MM.1S (cell line): ENCODE measurements around the gene NFATC2.

Experiments
- DNase-seq: peaks from one replicate; pipeline ENCODE4 v3.0.0-alpha.2; 2015
- H2AFZ ChIP-seq: fragments of 300-600 bp; sonication (generic); 2 replicates; pipeline ENCODE4 v1.6.0; 2016; ENCODE audit warnings: antibody characterized with exemption, low read length
- H3F3A ChIP-seq: fragments of 300-600 bp; sonication (generic); 2 replicates; pipeline ENCODE4 v1.6.1; 2016; ENCODE audit warnings: mild to moderate bottlenecking, antibody characterized with exemption, low read length, moderate library complexity, mixed read lengths; ENCODE audit not compliant: insufficient read depth
- H3K27ac ChIP-seq: fragments of 300-600 bp; sonication (generic); 2 replicates; pipeline ENCODE4 v1.5.1; 2016; ENCODE audit warnings: mild to moderate bottlenecking, low read length
- H3K27me3 ChIP-seq: fragments of 300-600 bp; sonication (generic); replicated peaks from 2 replicates; pipeline ENCODE4 v1.6.0; 2016; ENCODE audit warnings: low read length; ENCODE audit not compliant: insufficient read depth
- H3K36me3 ChIP-seq: fragments of 300-600 bp; sonication (generic); replicated peaks from 2 replicates; pipeline ENCODE4 v1.6.1; 2016; ENCODE audit warnings: mild to moderate bottlenecking, low read length, mixed read lengths; ENCODE audit not compliant: insufficient read depth
- H3K4me1 ChIP-seq: fragments of 300-600 bp; sonication (generic); 2 replicates; pipeline ENCODE4 v1.6.1; 2016; ENCODE audit warnings: low read length, mixed read lengths
- H3K4me2 ChIP-seq: fragments of 300-600 bp; sonication (generic); 2 replicates; pipeline ENCODE4 v1.6.0; 2016; ENCODE audit warnings: low read depth, low read length
- H3K4me3 ChIP-seq: fragments of 300-600 bp; sonication (generic); 2 replicates; pipeline ENCODE4 v1.5.1; 2016; ENCODE audit warnings: low read length, mixed read lengths
- H3K79me2 ChIP-seq: fragments of 300-600 bp; sonication (generic); 2 replicates; pipeline ENCODE4 v1.6.1; 2016; ENCODE audit warnings: mixed run types, low read length, mixed read lengths
- H3K9ac ChIP-seq: fragments of 300-600 bp; sonication (generic); 2 replicates; pipeline ENCODE4 v1.6.1; 2016; ENCODE audit warnings: low read length, mixed read lengths
- H3K9me2 ChIP-seq: fragments of 300-600 bp; sonication (generic); replicated peaks from 2 replicates; pipeline ENCODE4 v1.6.1; 2016; ENCODE audit warnings: mild to moderate bottlenecking, low read length, mixed read lengths; ENCODE audit not compliant: insufficient read depth
- H3K9me3 ChIP-seq: fragments of 300-600 bp; sonication (generic); replicated peaks from 2 replicates; pipeline ENCODE4 v1.6.1; 2016; ENCODE audit warnings: mild to moderate bottlenecking, low read length, mixed read lengths; ENCODE audit not compliant: insufficient read depth
- H4K20me1 ChIP-seq: fragments of 300-600 bp; sonication (generic); 2 replicates; pipeline ENCODE4 v1.6.1; 2016; ENCODE audit warnings: mild to moderate bottlenecking, low read length, moderate library complexity, mixed read lengths; ENCODE audit not compliant: insufficient read depth
- EZH2 ChIP-seq: fragments of 300-600 bp; sonication (generic); optimal IDR thresholded peaks from 2 replicates; pipeline ENCODE3; 2017; ENCODE audit warnings: low read depth, mild to moderate bottlenecking, antibody characterized with exemption, low read length, mixed read lengths
- EZH2phosphoT487 ChIP-seq: fragments of 300-600 bp; sonication (generic); IDR thresholded peaks from 2 replicates; pipeline ENCODE4 v1.6.1; 2018; ENCODE audit warnings: antibody characterized with exemption, low read length
- TF ChIP-seq, protein P1 (sequence below): fragments of 300-600 bp; sonication (generic); IDR thresholded peaks from 2 replicates; pipeline ENCODE4 v1.5.1; 2016; ENCODE audit warnings: antibody characterized with exemption, low read length, mixed read lengths

NFATC2 gene

DNA sequence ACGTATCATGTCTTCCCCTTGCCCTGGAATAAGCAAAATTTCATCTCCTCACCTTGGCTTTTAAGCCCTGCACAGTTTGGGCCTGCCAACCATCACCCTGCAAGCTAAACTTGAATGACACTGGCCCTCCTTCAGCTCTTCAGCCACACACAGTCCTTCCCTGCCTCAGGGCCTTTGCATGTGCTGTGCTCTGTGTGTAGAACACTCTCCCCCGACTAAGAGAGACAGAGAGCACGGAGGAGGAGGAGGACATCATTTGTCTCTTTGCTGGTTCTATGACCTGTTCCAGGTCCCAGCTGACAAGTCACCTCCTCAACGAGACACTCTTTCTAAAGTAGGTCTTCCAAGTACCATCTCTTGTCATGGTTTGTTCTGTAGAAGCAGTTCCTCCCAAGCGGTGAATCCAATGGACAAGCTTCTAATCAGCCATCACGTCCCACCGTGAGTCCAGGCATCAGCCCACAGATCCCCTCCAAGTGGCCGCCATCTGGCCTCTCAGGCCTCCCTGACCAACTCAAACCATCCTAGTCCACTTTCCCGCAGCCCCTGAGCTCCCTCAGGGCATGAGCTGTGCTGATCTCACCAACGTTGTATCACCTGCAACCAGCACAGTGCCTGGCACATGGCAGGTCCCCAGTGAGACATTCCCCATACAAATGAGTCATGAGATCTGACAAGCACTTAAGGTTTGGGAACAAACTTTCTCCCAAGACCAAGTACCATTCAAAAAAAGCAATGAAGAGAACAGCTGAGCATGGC is 30.5 kb downstream of the NFATC2 start:
- TF ChIP-seq, protein P1, sequence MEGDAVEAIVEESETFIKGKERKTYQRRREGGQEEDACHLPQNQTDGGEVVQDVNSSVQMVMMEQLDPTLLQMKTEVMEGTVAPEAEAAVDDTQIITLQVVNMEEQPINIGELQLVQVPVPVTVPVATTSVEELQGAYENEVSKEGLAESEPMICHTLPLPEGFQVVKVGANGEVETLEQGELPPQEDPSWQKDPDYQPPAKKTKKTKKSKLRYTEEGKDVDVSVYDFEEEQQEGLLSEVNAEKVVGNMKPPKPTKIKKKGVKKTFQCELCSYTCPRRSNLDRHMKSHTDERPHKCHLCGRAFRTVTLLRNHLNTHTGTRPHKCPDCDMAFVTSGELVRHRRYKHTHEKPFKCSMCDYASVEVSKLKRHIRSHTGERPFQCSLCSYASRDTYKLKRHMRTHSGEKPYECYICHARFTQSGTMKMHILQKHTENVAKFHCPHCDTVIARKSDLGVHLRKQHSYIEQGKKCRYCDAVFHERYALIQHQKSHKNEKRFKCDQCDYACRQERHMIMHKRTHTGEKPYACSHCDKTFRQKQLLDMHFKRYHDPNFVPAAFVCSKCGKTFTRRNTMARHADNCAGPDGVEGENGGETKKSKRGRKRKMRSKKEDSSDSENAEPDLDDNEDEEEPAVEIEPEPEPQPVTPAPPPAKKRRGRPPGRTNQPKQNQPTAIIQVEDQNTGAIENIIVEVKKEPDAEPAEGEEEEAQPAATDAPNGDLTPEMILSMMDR, result no peak
- TF ChIP-seq EZH2phosphoT487 (no peak), EZH2 (no peak)
- Histone ChIP-seq H3K4me2 (no peak overlapping the region), H3F3A (no peaks in the 10 kb centered on the region), H3K4me1 (no peaks in the 10 kb centered on the region), H3K36me3 (no peaks in the 10 kb centered on the region; the same call in 1 of the 2 replicates), H3K9ac (no peak overlapping the region), H3K4me3 (no peak overlapping the region), H3K79me2 (peaks cover 37% of the 10 kb centered on the region; the same call in 1 of the 2 replicates), H3K9me2 (no peaks in the 10 kb centered on the region), H3K27ac (no peak overlapping the region), H2AFZ (no peak overlapping the region), H3K27me3 (no peaks in the 10 kb centered on the region), H4K20me1 (no peaks in the 10 kb centered on the region), H3K9me3 (no peaks in the 10 kb centered on the region)
- DNase-seq, result no peak

DNA sequence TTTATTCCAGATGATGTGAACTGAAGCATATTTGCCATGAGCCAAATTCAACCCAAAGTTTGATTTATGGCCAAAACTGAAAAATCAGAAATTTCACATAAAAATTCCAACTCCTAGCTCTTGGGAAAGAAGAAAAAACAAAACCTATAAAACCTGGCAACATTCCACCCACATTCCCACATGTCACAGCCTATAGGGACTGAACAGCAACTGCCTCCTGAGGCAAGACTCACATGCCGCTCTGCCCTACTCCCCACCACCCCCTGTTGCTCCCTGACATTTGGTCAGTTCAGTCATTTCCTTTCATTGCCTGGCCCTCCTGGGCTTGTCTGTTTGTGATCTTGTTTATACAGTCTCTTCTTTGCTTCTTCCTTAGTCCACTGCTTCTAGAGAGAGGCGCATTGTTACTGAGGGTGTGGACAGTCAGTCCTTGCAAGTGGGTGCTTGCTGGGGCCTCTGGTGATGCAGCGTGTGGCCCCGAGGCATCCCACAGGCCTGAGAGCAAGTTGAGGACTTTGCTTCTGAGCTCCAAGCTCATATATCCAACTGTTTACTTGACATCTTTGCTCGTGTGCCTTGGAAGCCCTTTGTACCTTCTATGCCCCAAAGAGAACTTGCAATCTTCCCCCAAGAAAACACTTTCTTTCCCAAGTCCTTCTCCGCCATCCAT is 31.4 kb downstream of the NFATC2 start:
- Histone ChIP-seq H3K27ac (no peak overlapping the region), H2AFZ (no peak overlapping the region), H3K9me3 (no peaks in the 10 kb centered on the region), H3K9me2 (no peaks in the 10 kb centered on the region), H3K9ac (no peak overlapping the region), H3F3A (no peaks in the 10 kb centered on the region), H3K4me3 (no peak overlapping the region), H3K4me2 (no peak overlapping the region), H3K27me3 (no peaks in the 10 kb centered on the region), H3K36me3 (no peaks in the 10 kb centered on the region; the same call in 1 of the 2 replicates), H4K20me1 (no peaks in the 10 kb centered on the region), H3K4me1 (no peaks in the 10 kb centered on the region), H3K79me2 (peaks cover 44% of the 10 kb centered on the region)
- TF ChIP-seq, protein P1, result no peak
- TF ChIP-seq EZH2phosphoT487 (no peak), EZH2 (no peak)
- no peak for DNase-seq

DNA sequence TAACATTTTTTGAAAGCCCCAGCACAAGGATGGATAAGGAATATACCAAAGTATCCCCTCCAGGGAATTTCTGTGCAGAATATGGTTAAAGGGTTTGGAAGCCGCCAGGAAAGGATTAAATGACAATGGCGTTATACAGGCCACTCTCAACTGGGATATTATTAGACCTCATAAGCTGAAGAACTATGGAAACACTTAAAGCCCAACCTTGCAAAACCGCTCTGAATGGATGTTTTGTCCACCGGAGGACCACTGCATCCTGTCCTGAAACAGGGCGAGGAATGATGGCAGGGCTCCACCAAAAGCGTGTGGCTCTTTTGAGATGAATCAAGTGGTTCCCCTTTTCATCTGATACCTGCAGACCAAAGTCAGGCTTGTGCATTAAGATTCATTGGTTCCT is 32.4 kb downstream of the NFATC2 start:
- no peaks in the 10 kb centered on the region for H4K20me1 ChIP-seq
- no peak overlapping the region for H3K27ac ChIP-seq
- H3K9me3 ChIP-seq, result no peaks in the 10 kb centered on the region
- no peak overlapping the region for H3K9ac ChIP-seq
- DNase-seq, result no peak
- H2AFZ ChIP-seq, result no peak overlapping the region
- H3K4me2 ChIP-seq, result no peak overlapping the region
- peaks cover 48% of the 10 kb centered on the region for H3K79me2 ChIP-seq
- no peaks in the 10 kb centered on the region for H3K9me2 ChIP-seq
- H3F3A ChIP-seq, result no peaks in the 10 kb centered on the region
- no peak overlapping the region for H3K4me3 ChIP-seq
- no peaks in the 10 kb centered on the region for H3K27me3 ChIP-seq
- no peaks in the 10 kb centered on the region; the same call in 1 of the 2 replicates for H3K36me3 ChIP-seq
- no peak for TF ChIP-seq EZH2phosphoT487
- TF ChIP-seq EZH2, result no peak
- TF ChIP-seq, protein P1, result no peak
- no peaks in the 10 kb centered on the region for H3K4me1 ChIP-seq
